Epidermal melanocyte (primary cell): ENCODE data around the gene RRP8.
A peak's percentile ranks its signal among the peaks of the same experiment; 100 is the strongest.

Experiments used
- DNase-seq: peaks from one replicate; pipeline ENCODE4 v3.0.0; 2011; ENCODE audit warnings: low spot score; ENCODE audit not compliant: insufficient read length

The RRP8 gene

GRCh38 chr11:6617315-6617781 lies 13.9 kb upstream of the RRP8 start:
- no peak for DNase-seq

- no peak for DNase-seq
These were observed 13.3 kb upstream of the RRP8 start for GRCh38 chr11:6616596-6617250.

- no peak for DNase-seq
These were observed 12.6 kb upstream of the RRP8 start for GRCh38 chr11:6615882-6616585.

GRCh38 chr11:6615046-6615445 lies 11.6 kb upstream of the RRP8 start:
- DNase-seq: no peak

GRCh38 chr11:6614446-6614845 lies 11.0 kb upstream of the RRP8 start:
- DNase-seq: no peak

- DNase-seq: no peak
These were observed 10.1 kb upstream of the RRP8 start for GRCh38 chr11:6613496-6613895.

- peak; percentile 76 for DNase-seq
These were observed 9.0 kb upstream of the RRP8 start, which contains the start of gene TAF10 for GRCh38 chr11:6612213-6613041. Gene TAF10, minus strand, starts transcription at chr11:6612216. Its CDS starts 27 bp downstream, at chr11:6612189.

GRCh38 chr11:6611963-6612212 lies 8.5 kb upstream of the RRP8 start:
- no peak for DNase-seq

- DNase-seq: no peak
These were observed 7.9 kb upstream of the RRP8 start for GRCh38 chr11:6611092-6611962.

- no peak for DNase-seq
These were observed 7.2 kb upstream of the RRP8 start for GRCh38 chr11:6610591-6610990.

- DNase-seq: no peak
These were observed 6.1 kb upstream of the RRP8 start for GRCh38 chr11:6609502-6610015.

GRCh38 chr11:6608726-6609501 lies 5.5 kb upstream of the RRP8 start:
- no peak for DNase-seq

GRCh38 chr11:6608011-6608410 lies 4.6 kb upstream of the RRP8 start:
- DNase-seq: no peak

GRCh38 chr11:6607190-6607795 lies 3.9 kb upstream of the RRP8 start:
- DNase-seq: no peak

- peak; percentile 92 for DNase-seq
These were observed 3.2 kb upstream of the RRP8 start for GRCh38 chr11:6606471-6607189.

- DNase-seq: no peak
These were observed 1.4 kb upstream of the RRP8 start for GRCh38 chr11:6604790-6605189.

GRCh38 chr11:6604081-6604626 lies 738 bp upstream of the RRP8 start:
- peak; percentile 51 for DNase-seq

- no peak for DNase-seq
These were observed 1.1 kb downstream of the RRP8 start for GRCh38 chr11:6602096-6602940.
